HUES6 (cell line): ENCODE data around the gene COL4A5.
A peak's percentile ranks its signal among the peaks of the same experiment; 100 is the strongest.

Source experiments
- H3K27ac ChIP-seq: 2 replicates; pipeline ENCODE4 v1.7.0; 2013; ENCODE audit warnings: low read depth, mild to moderate bottlenecking, low read length, inconsistent platforms
- H3K27me3 ChIP-seq: 2 replicates; pipeline ENCODE4 v1.6.1; 2013; ENCODE audit warnings: low read length; ENCODE audit not compliant: control insufficient read depth, insufficient read depth
- H3K36me3 ChIP-seq: 2 replicates; pipeline ENCODE4 v1.6.1; 2013; ENCODE audit warnings: low read length; ENCODE audit not compliant: control insufficient read depth, insufficient read depth
- H3K4me1 ChIP-seq: 2 replicates; pipeline ENCODE4 v1.6.1; 2013; ENCODE audit warnings: low read length; ENCODE audit not compliant: control insufficient read depth, insufficient read depth
- H3K4me3 ChIP-seq: 2 replicates; pipeline ENCODE4 v1.5.1; 2013; ENCODE audit warnings: low read depth, low read length
- H3K9ac ChIP-seq: one replicate; pipeline ENCODE4 v1.6.1; 2013; ENCODE audit warnings: mild to moderate bottlenecking, low read length
- H3K9me3 ChIP-seq: 2 replicates; pipeline ENCODE4 v1.6.1; 2013; ENCODE audit warnings: low read depth, low read length; ENCODE audit not compliant: control insufficient read depth, insufficient read depth

The COL4A5 gene

GRCh38 chrX:108640817-108641216 lies 201.2 kb downstream of the COL4A5 start:
- H3K9ac ChIP-seq = no peak overlapping the region
- no peak overlapping the region for H3K27ac ChIP-seq
- H3K9me3 ChIP-seq = peaks cover 32% of the 10 kb centered on the region
- no peak overlapping the region for H3K4me3 ChIP-seq
- no peaks in the 10 kb centered on the region for H3K4me1 ChIP-seq
- no peaks in the 10 kb centered on the region; the same call in 1 of the 2 replicates for H3K27me3 ChIP-seq
- peaks cover 15% of the 10 kb centered on the region for H3K36me3 ChIP-seq

- H3K36me3 ChIP-seq = peaks cover 9% of the 10 kb centered on the region
- no peak overlapping the region for H3K27ac ChIP-seq
- no peak overlapping the region for H3K4me3 ChIP-seq
- H3K9me3 ChIP-seq = peaks cover 32% of the 10 kb centered on the region
- H3K27me3 ChIP-seq = no peaks in the 10 kb centered on the region; the same call in 1 of the 2 replicates
- H3K9ac ChIP-seq = no peak overlapping the region
- H3K4me1 ChIP-seq = no peaks in the 10 kb centered on the region
These were observed 202.1 kb downstream of the COL4A5 start for GRCh38 chrX:108641589-108642272.

- H3K4me1 ChIP-seq = no peaks in the 10 kb centered on the region
- peaks cover 28% of the 10 kb centered on the region for H3K9me3 ChIP-seq
- no peaks in the 10 kb centered on the region; the same call in 1 of the 2 replicates for H3K27me3 ChIP-seq
- no peak overlapping the region for H3K27ac ChIP-seq
- H3K9ac ChIP-seq = no peak overlapping the region
- peaks cover 9% of the 10 kb centered on the region for H3K36me3 ChIP-seq
- H3K4me3 ChIP-seq = no peak overlapping the region
These were observed 202.6 kb downstream of the COL4A5 start for GRCh38 chrX:108642273-108642628.

GRCh38 chrX:108664701-108665100 lies 225.1 kb downstream of the COL4A5 start:
- H3K4me1 ChIP-seq = no peaks in the 10 kb centered on the region
- H3K27me3 ChIP-seq = no peaks in the 10 kb centered on the region; the same call in 1 of the 2 replicates
- no peak overlapping the region for H3K9ac ChIP-seq
- peaks cover 19% of the 10 kb centered on the region for H3K36me3 ChIP-seq
- H3K27ac ChIP-seq = no peak overlapping the region
- no peaks in the 10 kb centered on the region for H3K9me3 ChIP-seq
- no peak overlapping the region for H3K4me3 ChIP-seq

- Histone ChIP-seq H3K4me3 (no peak overlapping the region), H3K9me3 (no peaks in the 10 kb centered on the region), H3K4me1 (no peaks in the 10 kb centered on the region), H3K27me3 (no peaks in the 10 kb centered on the region; the same call in 1 of the 2 replicates), H3K27ac (no peak overlapping the region), H3K36me3 (peaks cover 19% of the 10 kb centered on the region), H3K9ac (no peak overlapping the region)
These were observed 226.5 kb downstream of the COL4A5 start for GRCh38 chrX:108666101-108666500.

- Histone ChIP-seq H3K9me3 (no peaks in the 10 kb centered on the region), H3K4me3 (no peak overlapping the region), H3K36me3 (peaks cover 15% of the 10 kb centered on the region; the same call in 1 of the 2 replicates), H3K27ac (0 out of 2 replicates have a peak overlapping the region, but pooled peaks have one; percentile 42), H3K9ac (no peak overlapping the region), H3K4me1 (peaks cover 11% of the 10 kb centered on the region; the same call in 1 of the 2 replicates), H3K27me3 (no peaks in the 10 kb centered on the region; the same call in 1 of the 2 replicates)
These were observed 231.9 kb downstream of the COL4A5 start for GRCh38 chrX:108671526-108671925.

- H3K9ac ChIP-seq = no peak overlapping the region
- no peak overlapping the region for H3K27ac ChIP-seq
- peaks cover 22% of the 10 kb centered on the region for H3K36me3 ChIP-seq
- no peaks in the 10 kb centered on the region; the same call in 1 of the 2 replicates for H3K27me3 ChIP-seq
- no peaks in the 10 kb centered on the region for H3K9me3 ChIP-seq
- H3K4me1 ChIP-seq = no peaks in the 10 kb centered on the region
- no peak overlapping the region for H3K4me3 ChIP-seq
These were observed 257.1 kb downstream of the COL4A5 start for GRCh38 chrX:108696690-108697089.

- no peak overlapping the region for H3K4me3 ChIP-seq
- H3K36me3 ChIP-seq = peaks cover 12% of the 10 kb centered on the region
- no peak overlapping the region for H3K27ac ChIP-seq
- no peaks in the 10 kb centered on the region for H3K4me1 ChIP-seq
- no peak overlapping the region for H3K9ac ChIP-seq
- no peaks in the 10 kb centered on the region for H3K9me3 ChIP-seq
- no peaks in the 10 kb centered on the region; the same call in 1 of the 2 replicates for H3K27me3 ChIP-seq
These were observed 259.7 kb downstream of the COL4A5 start for GRCh38 chrX:108699368-108699767.

- Histone ChIP-seq H3K27ac (no peak overlapping the region), H3K9me3 (no peaks in the 10 kb centered on the region), H3K4me1 (no peaks in the 10 kb centered on the region), H3K36me3 (no peaks in the 10 kb centered on the region), H3K9ac (no peak overlapping the region), H3K4me3 (no peak overlapping the region), H3K27me3 (no peaks in the 10 kb centered on the region; the same call in 1 of the 2 replicates)
These were observed 262.0 kb downstream of the COL4A5 start for GRCh38 chrX:108701633-108702032.

GRCh38 chrX:108702530-108702929 lies 262.9 kb downstream of the COL4A5 start:
- Histone ChIP-seq H3K9me3 (no peaks in the 10 kb centered on the region), H3K27me3 (no peaks in the 10 kb centered on the region; the same call in 1 of the 2 replicates), H3K4me3 (no peak overlapping the region), H3K36me3 (no peaks in the 10 kb centered on the region), H3K27ac (no peak overlapping the region), H3K4me1 (no peaks in the 10 kb centered on the region), H3K9ac (no peak overlapping the region)

GRCh38 chrX:108704839-108705238 lies 265.2 kb downstream of the COL4A5 start:
- Histone ChIP-seq H3K4me3 (no peak overlapping the region), H3K9ac (no peak overlapping the region)

More at GRCh38 chrX:108704839-108705238, 265.2 kb downstream of the COL4A5 start:
- H3K36me3 ChIP-seq = no peaks in the 10 kb centered on the region
- no peaks in the 10 kb centered on the region for H3K9me3 ChIP-seq
- H3K27me3 ChIP-seq = no peaks in the 10 kb centered on the region; the same call in 1 of the 2 replicates
- no peaks in the 10 kb centered on the region for H3K4me1 ChIP-seq
- no peak overlapping the region for H3K27ac ChIP-seq
